HCT116 (cell line): ENCODE measurements around the gene CRISPLD2. TPM values are rescaled to one million over a fixed set of nuclear protein-coding genes. Genes with fewer than 3 reads are reported as not detected.

Experiments
- ATAC-seq: fragments of 200-7000 bp; cut with Tn5 transposase; 2 replicates; pipeline ENCODE4 v1.9.1; 2020; ENCODE audit warnings: mild to moderate bottlenecking, moderate library complexity
- BruUV-seq: library from RNA; stranded (reverse); fragments of 400-500 nt; replicated peaks from 2 replicates; lab custom pipeline; 2021; lab: Mats Ljungman, UMichigan
- CTCF ChIA-PET: fragments of 300-600 bp; sonication (Branson Sonifier 250); formaldehyde crosslinking; loops from one replicate; lab custom pipeline; 2021; ENCODE audit warnings: antibody characterized with exemption; lab: Charles Lee
- POLR2A ChIA-PET: fragments of 300-600, 350-600 bp; sonication (Branson Sonifier 250); formaldehyde crosslinking; loops from one replicate; lab custom pipeline; 2021; ENCODE audit warnings: antibody characterized with exemption; lab: Charles Lee
- RAD21 ChIA-PET, 2 experiments: fragments of 300-600 bp; sonication (Branson Sonifier 250); formaldehyde crosslinking; loops; one replicate each; lab custom pipeline; 2023; ENCODE audit warnings: low total read pairs in 2 of 2; ENCODE audit not compliant: uncharacterized antibody in 2 of 2, unreplicated experiment in 2 of 2, low non-redundant PET in 1 of 2; lab: Charles Lee
- DNase-seq: peaks from one replicate; pipeline ENCODE4 v3.0.0-alpha.2; 2010; ENCODE audit warnings: low read depth, low spot score
- H2AFZ ChIP-seq: fragments of 200-600 bp; shearing (Covaris generic), sonication (generic); 2 replicates; pipeline ENCODE4 v1.6.1; 2017; ENCODE audit warnings: low read depth, mixed run types, mixed read lengths, antibody characterized with exemption, low read length; ENCODE audit not compliant: poor library complexity, severe bottlenecking
- H3K27ac ChIP-seq: 2 replicates; pipeline ENCODE4 v1.5.1; 2012; ENCODE audit warnings: low read depth, low read length
- H3K27me3 ChIP-seq: fragments of 200-600 bp; sonication (generic); 2 replicates; pipeline ENCODE4 v1.6.1; 2016; ENCODE audit warnings: mixed run types, low read length, mixed read lengths; ENCODE audit not compliant: insufficient read depth
- H3K36me3 ChIP-seq, 2 experiments: fragments of 200-500 bp in 1 of 2; fragments of 200-600 bp in 1 of 2; sonication (Bioruptor generic) in 1 of 2; sonication (generic) in 1 of 2; 2 replicates each; pipeline versions ENCODE4 v1.5.1 to v1.6.1; 2014 to 2016; ENCODE audit warnings: low read length in 2 of 2, inconsistent platforms in 1 of 2, mixed read lengths in 1 of 2, mixed run types in 1 of 2; ENCODE audit not compliant: insufficient read depth in 2 of 2, control insufficient read depth in 1 of 2
- H3K4me1 ChIP-seq, 2 experiments: fragments of 200-600 bp in 1 of 2; sonication (generic) in 1 of 2; 2 replicates each; pipeline versions ENCODE4 v1.5.1 to v1.6.1; 2012 to 2017; ENCODE audit warnings: low read length in 2 of 2, inconsistent platforms in 1 of 2, mild to moderate bottlenecking in 1 of 2, mixed read lengths in 1 of 2, mixed run types in 1 of 2, moderate library complexity in 1 of 2; ENCODE audit not compliant: insufficient read depth in 2 of 2, control insufficient read depth in 1 of 2
- H3K4me2 ChIP-seq: fragments of 200-600 bp; sonication (generic); 2 replicates; pipeline ENCODE4 v1.6.1; 2017; ENCODE audit warnings: mixed run types, low read length, mixed read lengths
- H3K4me3 ChIP-seq, 2 experiments: fragments of 200-600 bp in 1 of 2; sonication (generic) in 1 of 2; replicated peaks in 1 of 2; 2 replicates each; pipeline ENCODE4 v1.5.1; 2011 to 2016; ENCODE audit warnings: low read length in 2 of 2, control low read depth in 1 of 2, low read depth in 1 of 2, mild to moderate bottlenecking in 1 of 2, mixed read lengths in 1 of 2, mixed run types in 1 of 2
- H3K79me2 ChIP-seq: fragments of 200-600 bp; sonication (generic); 2 replicates; pipeline ENCODE4 v1.6.1; 2017; ENCODE audit warnings: mild to moderate bottlenecking, mixed run types, low read length, moderate library complexity, mixed read lengths; ENCODE audit not compliant: insufficient read depth
- H3K9ac ChIP-seq: fragments of 200-600 bp; sonication (generic); 2 replicates; pipeline ENCODE4 v1.6.1; 2016; ENCODE audit warnings: low read length, mixed read lengths
- H3K9me2 ChIP-seq: fragments of 200-600 bp; sonication (generic), shearing (Covaris generic); 2 replicates; pipeline ENCODE4 v1.6.1; 2017; ENCODE audit warnings: mixed run types, mild to moderate bottlenecking, moderate library complexity; ENCODE audit not compliant: insufficient read depth
- H3K9me3 ChIP-seq, 2 experiments: fragments of 200-500 bp in 1 of 2; fragments of 200-600 bp in 1 of 2; sonication (Bioruptor generic) in 1 of 2; sonication (generic) in 1 of 2; 2 replicates each; pipeline ENCODE4 v1.6.1; 2014 to 2017; ENCODE audit warnings: low read length in 2 of 2, mixed read lengths in 2 of 2, inconsistent platforms in 1 of 2, low read depth in 1 of 2, mild to moderate bottlenecking in 1 of 2, mixed run types in 1 of 2, moderate library complexity in 1 of 2; ENCODE audit not compliant: control insufficient read depth in 1 of 2, insufficient read depth in 1 of 2
- H4K20me1 ChIP-seq: fragments of 200-600 bp; sonication (generic), shearing (Covaris generic); 2 replicates; pipeline ENCODE4 v1.6.1; 2017; ENCODE audit warnings: mixed run types, mild to moderate bottlenecking, moderate library complexity; ENCODE audit not compliant: insufficient read depth
- CBX3 ChIP-seq: IDR thresholded peaks from 2 replicates; pipeline ENCODE4 v1.6.1; 2012; ENCODE audit warnings: low read depth
- CTCF ChIP-seq, 3 experiments: fragments of 200-600 bp in 1 of 3; sonication (generic) in 1 of 3; IDR thresholded peaks in 2 of 3; conservative IDR thresholded peaks in 1 of 3; 2 replicates each; pipeline ENCODE4 v1.5.1; 2012 to 2017; ENCODE audit warnings: low read depth in 2 of 3, low read length in 2 of 3, antibody characterized with exemption in 1 of 3, borderline replicate concordance in 1 of 3, control low read depth in 1 of 3, mild to moderate bottlenecking in 1 of 3, mixed read lengths in 1 of 3, mixed run types in 1 of 3, moderate library complexity in 1 of 3; ENCODE audit not compliant: insufficient read depth in 1 of 3
- EGR1 ChIP-seq: IDR thresholded peaks from 2 replicates; pipeline ENCODE4 v1.6.1; 2012; ENCODE audit warnings: low read depth
- ELF1 ChIP-seq: IDR thresholded peaks from 2 replicates; pipeline ENCODE4 v1.6.1; 2012; ENCODE audit warnings: low read depth, borderline replicate concordance
- EZH2 ChIP-seq: fragments of 200-600 bp; sonication (generic); IDR thresholded peaks from 2 replicates; pipeline ENCODE4 v1.6.1; 2017; ENCODE audit warnings: antibody characterized with exemption, mixed run types
- FOSL1 ChIP-seq: IDR thresholded peaks from 2 replicates; pipeline ENCODE4 v1.6.1; 2012; ENCODE audit warnings: low read depth
- JUND ChIP-seq: IDR thresholded peaks from 2 replicates; pipeline ENCODE4 v1.6.1; 2012
- RAD21 ChIP-seq: IDR thresholded peaks from 2 replicates; pipeline ENCODE4 v1.6.1; 2012; ENCODE audit warnings: low read depth, mild to moderate bottlenecking
- REST ChIP-seq: IDR thresholded peaks from 2 replicates; pipeline ENCODE4 v1.6.1; 2012; ENCODE audit warnings: low read depth
- SIN3A ChIP-seq: IDR thresholded peaks from 2 replicates; pipeline ENCODE4 v1.6.1; 2012; ENCODE audit warnings: low read depth
- SP1 ChIP-seq: IDR thresholded peaks from 2 replicates; pipeline ENCODE4 v1.6.1; 2012; ENCODE audit warnings: low read depth
- SRF ChIP-seq: IDR thresholded peaks from 2 replicates; pipeline ENCODE4 v1.6.1; 2012; ENCODE audit warnings: low read depth
- TCF7L2 ChIP-seq: IDR thresholded peaks from 2 replicates; pipeline ENCODE4 v1.7.0; 2011; ENCODE audit warnings: borderline replicate concordance, inconsistent platforms; ENCODE audit not compliant: insufficient read depth, insufficient read length; ENCODE audit errors: extremely low read depth
- YY1 ChIP-seq: IDR thresholded peaks from 2 replicates; pipeline ENCODE4 v1.6.1; 2011; ENCODE audit warnings: low read length, low read depth, moderate library complexity, mild to moderate bottlenecking; ENCODE audit not compliant: insufficient replicate concordance; ENCODE audit errors: extremely low read depth
- ZBTB33 ChIP-seq: IDR thresholded peaks from 2 replicates; pipeline ENCODE4 v1.6.1; 2011; ENCODE audit warnings: mild to moderate bottlenecking, low read length, moderate library complexity; ENCODE audit not compliant: insufficient replicate concordance; ENCODE audit errors: extremely low read depth
- ZFX ChIP-seq: fragments of 450-650 bp; IDR thresholded peaks from 2 replicates; pipeline ENCODE4 v1.6.1; 2017
- ZNF274 ChIP-seq: fragments of 200-500 bp; sonication (Bioruptor generic); IDR thresholded peaks from 2 replicates; pipeline ENCODE4 v1.6.1; 2014; ENCODE audit warnings: mild to moderate bottlenecking, low read depth, low read length, inconsistent platforms
- intact Hi-C: fragments of 100-400 bp; cut with micrococcal nuclease; formaldehyde crosslinking; loops from 2 replicates; pipeline ENCODE4 v1.10.0; 2022
- total RNA-seq: library from RNA; stranded (reverse); gene quantifications from one replicate; pipeline ENCODE4 v1.2.1, GENCODE V29; 2021; ENCODE audit not compliant: unreplicated experiment
- TF ChIP-seq, protein P1 (sequence below): IDR thresholded peaks from 2 replicates; pipeline ENCODE4 v1.6.1; 2012

Gene CRISPLD2
- total RNA-seq, 1 experiment from 2014 or later: 4.6 TPM

GRCh38 chr16:84806256-84806889 lies 13.4 kb upstream of the CRISPLD2 start:
- H2AFZ ChIP-seq: peak overlapping the region; percentile 49
- no peak for TF ChIP-seq ZFX
- TF ChIP-seq ZNF274: no peak
- no peak for TF ChIP-seq ELF1
- no peak for TF ChIP-seq CTCF (IDR thresholded peaks at IDR 0.05 in 2 of 3, conservative IDR thresholded peaks at IDR 0.05 in 1 of 3; ENCODE audit: borderline replicate concordance in 1 of 3, insufficient read depth in 1 of 3, low read depth in 2 of 3, low read length in 2 of 3)
- no peak for TF ChIP-seq SRF
- no peak for TF ChIP-seq EZH2
- TF ChIP-seq CBX3: no peak
- no peak; the same call in none of the 2 replicates for TF ChIP-seq FOSL1
- TF ChIP-seq ZBTB33: no peak
- TF ChIP-seq, protein P1, sequence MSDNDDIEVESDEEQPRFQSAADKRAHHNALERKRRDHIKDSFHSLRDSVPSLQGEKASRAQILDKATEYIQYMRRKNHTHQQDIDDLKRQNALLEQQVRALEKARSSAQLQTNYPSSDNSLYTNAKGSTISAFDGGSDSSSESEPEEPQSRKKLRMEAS: no peak
- no peak for TF ChIP-seq SP1
- TF ChIP-seq TCF7L2: no peak
- no peak for TF ChIP-seq YY1
- TF ChIP-seq EGR1: no peak
- TF ChIP-seq REST: no peak
- no peak for TF ChIP-seq RAD21
- no peak for TF ChIP-seq JUND
- TF ChIP-seq SIN3A: no peak
- no peaks in the 10 kb centered on the region; a peak in 1 of 4 replicates for H3K9me3 ChIP-seq
- ChIA-PET CTCF (no interaction called here), POLR2A (interaction anchor here (1.1 kb wide), 1 partner anchor 11 kb away, joined by 3 read pairs; no protein-coding TSS in a partner anchor), RAD21 (no interaction called here)
- H3K9ac ChIP-seq: peak overlapping the region; percentile 19; the same call in 1 of the 2 replicates
- no peaks in the 10 kb centered on the region for H3K79me2 ChIP-seq
- 0 out of 2 replicates have a peak, but pooled peaks cover 1% of the 10 kb centered on the region for H3K27me3 ChIP-seq
- H3K36me3 ChIP-seq: no peaks in the 10 kb centered on the region
- no TSS peak for BruUV-seq
- ATAC-seq (peak; percentile 80), DNase-seq (no peak)
- H3K27ac ChIP-seq: peak overlapping the region; percentile 48
- peak overlapping the region; percentile 15 to 30; a peak in 3 of 4 replicates for H3K4me3 ChIP-seq
- H3K4me1 ChIP-seq: peaks cover 12 to 38% of the 10 kb centered on the region in 2 experiments
- H3K9me2 ChIP-seq: no peaks in the 10 kb centered on the region
- peak overlapping the region; percentile 64 for H3K4me2 ChIP-seq
- H4K20me1 ChIP-seq: no peaks in the 10 kb centered on the region
- intact Hi-C loops: no loop called here
